GM12864 (cell line): ENCODE measurements around the gene EDC4.

ENCODE experiments used
- DNase-seq: peaks from one replicate; pipeline ENCODE4 v3.0.0-alpha.2; 2011; ENCODE audit warnings: low read depth
- H3K4me3 ChIP-seq: 2 replicates; pipeline ENCODE4 v1.5.1; 2011; ENCODE audit warnings: mild to moderate bottlenecking, low read depth, low read length, control low read depth
- TF ChIP-seq, protein P1 (sequence below): IDR thresholded peaks from 2 replicates; pipeline ENCODE4 v1.5.1; 2011; ENCODE audit warnings: low read depth, mild to moderate bottlenecking, moderate library complexity, low read length, control low read depth, inconsistent platforms; ENCODE audit errors: missing control alignments

EDC4 gene

GRCh38 chr16:67919622-67920221 lies 46.9 kb downstream of the EDC4 start:
- DNase-seq, result no peak
- TF ChIP-seq, protein P1, sequence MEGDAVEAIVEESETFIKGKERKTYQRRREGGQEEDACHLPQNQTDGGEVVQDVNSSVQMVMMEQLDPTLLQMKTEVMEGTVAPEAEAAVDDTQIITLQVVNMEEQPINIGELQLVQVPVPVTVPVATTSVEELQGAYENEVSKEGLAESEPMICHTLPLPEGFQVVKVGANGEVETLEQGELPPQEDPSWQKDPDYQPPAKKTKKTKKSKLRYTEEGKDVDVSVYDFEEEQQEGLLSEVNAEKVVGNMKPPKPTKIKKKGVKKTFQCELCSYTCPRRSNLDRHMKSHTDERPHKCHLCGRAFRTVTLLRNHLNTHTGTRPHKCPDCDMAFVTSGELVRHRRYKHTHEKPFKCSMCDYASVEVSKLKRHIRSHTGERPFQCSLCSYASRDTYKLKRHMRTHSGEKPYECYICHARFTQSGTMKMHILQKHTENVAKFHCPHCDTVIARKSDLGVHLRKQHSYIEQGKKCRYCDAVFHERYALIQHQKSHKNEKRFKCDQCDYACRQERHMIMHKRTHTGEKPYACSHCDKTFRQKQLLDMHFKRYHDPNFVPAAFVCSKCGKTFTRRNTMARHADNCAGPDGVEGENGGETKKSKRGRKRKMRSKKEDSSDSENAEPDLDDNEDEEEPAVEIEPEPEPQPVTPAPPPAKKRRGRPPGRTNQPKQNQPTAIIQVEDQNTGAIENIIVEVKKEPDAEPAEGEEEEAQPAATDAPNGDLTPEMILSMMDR, result peak; percentile 27
- no peak overlapping the region for H3K4me3 ChIP-seq

- no peak overlapping the region for H3K4me3 ChIP-seq
- TF ChIP-seq, protein P1, result no peak
- no peak for DNase-seq
These were observed 49.4 kb downstream of the EDC4 start for GRCh38 chr16:67922221-67922620.

DNA sequence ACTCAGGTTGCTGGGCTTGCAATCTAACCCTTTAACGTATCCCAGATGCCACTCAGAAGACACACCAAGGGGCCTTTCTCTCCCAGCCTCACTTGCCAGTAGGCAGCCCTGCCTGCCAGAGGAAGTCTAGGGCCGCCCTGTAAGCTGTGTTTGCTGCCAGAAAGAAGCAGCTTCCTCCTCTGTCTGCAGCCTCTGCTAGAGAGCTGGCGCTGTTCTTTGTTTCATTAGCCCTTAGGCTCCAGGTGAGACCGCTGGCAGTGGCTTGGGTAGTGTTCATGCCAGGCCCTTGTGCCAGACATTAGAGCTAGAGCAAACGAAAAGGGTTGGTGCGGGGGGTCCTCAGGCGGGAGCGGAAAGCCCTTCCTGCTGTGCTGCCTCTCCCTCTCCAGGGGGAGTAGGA lies 49.9 kb downstream of the EDC4 start:
- TF ChIP-seq, protein P1, result no peak
- no peak overlapping the region for H3K4me3 ChIP-seq
- DNase-seq, result no peak

DNA sequence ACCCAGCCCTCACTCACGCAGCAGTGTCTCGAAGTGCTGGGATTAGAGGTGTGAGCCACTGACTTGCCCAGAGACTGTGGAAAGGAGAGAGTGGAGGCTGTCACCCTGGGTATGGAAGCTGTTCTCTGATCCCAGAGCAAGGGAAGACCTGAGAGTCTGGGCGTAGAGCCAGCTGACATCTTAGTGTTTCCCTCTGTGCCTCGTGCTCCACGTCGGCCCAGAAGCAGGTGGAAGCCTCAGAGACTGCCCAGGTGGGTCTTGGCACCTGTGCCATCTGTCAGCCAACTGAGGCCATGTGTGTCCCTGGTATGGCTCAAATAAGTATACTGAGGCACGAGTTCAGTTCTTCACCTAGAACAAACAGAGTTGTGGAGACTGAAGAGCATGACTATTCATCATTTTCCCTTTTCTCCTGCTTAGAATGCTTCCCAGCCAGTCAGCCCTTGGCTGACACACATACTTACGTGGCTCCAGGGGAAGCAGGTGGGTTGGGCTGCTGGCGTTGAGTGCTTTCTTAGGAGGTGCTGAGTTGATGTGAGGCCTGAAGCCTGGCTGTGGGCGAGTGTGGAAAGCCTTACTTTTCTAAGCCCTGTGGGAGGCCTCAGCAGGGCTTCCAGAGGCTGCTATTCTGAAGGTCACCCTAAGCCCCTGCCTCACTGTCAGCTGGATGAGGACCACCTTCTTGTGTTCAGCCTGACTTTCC lies 50.7 kb downstream of the EDC4 start:
- H3K4me3 ChIP-seq, result no peak overlapping the region
- TF ChIP-seq, protein P1, result no peak
- no peak for DNase-seq

- no peak overlapping the region for H3K4me3 ChIP-seq
- no peak for DNase-seq
- TF ChIP-seq, protein P1, result no peak
These were observed 51.5 kb downstream of the EDC4 start for GRCh38 chr16:67924140-67924906.

GRCh38 chr16:67926181-67926750 lies 53.4 kb downstream of the EDC4 start:
- TF ChIP-seq, protein P1, result peak; percentile 10
- no peak overlapping the region for H3K4me3 ChIP-seq
- DNase-seq, result no peak
